NCI-H1930 (cell line): ENCODE results near the gene LRPAP1.

ENCODE experiments used
- DNase-seq, 2 experiments: peaks; one replicate each; lab custom pipeline; 2025; lab: John Stamatoyannopoulos, UW

LRPAP1 gene

DNA sequence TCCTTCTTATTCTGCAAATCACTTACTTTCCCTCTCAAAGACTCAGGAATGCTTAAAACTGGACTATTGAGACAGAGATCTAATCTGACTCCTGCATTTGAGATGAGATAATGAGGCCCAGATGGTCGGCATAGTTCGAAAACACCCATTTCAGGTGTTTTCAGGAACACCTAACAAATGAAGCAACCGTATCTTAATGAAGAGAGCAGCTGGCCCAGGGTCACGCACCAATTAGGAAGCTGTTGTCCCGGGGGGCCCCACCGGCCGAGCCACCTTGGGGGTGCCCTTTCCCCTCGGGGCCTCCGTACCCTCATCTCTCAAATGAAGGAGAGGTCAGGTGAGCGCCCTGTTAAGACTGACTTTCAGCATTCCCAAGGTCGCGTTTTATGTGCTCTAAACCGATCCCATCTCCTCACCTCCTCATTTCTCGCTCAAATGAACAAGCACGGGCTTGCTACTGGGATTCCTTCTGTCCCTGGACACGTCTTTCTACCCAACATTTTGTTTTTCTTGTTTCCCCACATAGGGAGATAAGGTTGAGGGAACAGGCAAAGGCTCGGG, 824 bp downstream of the LRPAP1 start:
- DNase-seq, result no peak

GRCh38 chr4:3530663-3531254, 1.5 kb downstream of the LRPAP1 start:
- DNase-seq, result no peak

DNA sequence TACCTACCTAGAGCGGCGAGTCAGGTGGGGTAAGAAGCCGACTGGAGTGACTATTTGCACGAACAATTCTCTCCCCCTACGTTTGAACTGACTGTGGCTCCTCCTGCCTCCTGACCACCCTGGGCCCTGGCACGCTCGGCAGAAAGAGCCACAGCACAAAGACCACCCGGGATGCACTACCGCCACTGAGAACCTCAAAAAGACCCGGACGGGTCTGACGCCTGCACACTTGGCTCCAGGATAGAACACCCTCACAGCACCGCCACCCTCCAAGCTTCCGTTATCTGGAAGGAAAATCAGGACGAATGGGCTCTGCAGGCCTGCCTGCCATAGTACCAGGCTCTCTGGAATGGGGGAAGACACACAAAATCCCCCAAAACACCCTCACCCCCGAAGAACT, 2.2 kb downstream of the LRPAP1 start:
- DNase-seq, result no peak

GRCh38 chr4:3529363-3529762, 2.9 kb downstream of the LRPAP1 start:
- no peak for DNase-seq

DNA sequence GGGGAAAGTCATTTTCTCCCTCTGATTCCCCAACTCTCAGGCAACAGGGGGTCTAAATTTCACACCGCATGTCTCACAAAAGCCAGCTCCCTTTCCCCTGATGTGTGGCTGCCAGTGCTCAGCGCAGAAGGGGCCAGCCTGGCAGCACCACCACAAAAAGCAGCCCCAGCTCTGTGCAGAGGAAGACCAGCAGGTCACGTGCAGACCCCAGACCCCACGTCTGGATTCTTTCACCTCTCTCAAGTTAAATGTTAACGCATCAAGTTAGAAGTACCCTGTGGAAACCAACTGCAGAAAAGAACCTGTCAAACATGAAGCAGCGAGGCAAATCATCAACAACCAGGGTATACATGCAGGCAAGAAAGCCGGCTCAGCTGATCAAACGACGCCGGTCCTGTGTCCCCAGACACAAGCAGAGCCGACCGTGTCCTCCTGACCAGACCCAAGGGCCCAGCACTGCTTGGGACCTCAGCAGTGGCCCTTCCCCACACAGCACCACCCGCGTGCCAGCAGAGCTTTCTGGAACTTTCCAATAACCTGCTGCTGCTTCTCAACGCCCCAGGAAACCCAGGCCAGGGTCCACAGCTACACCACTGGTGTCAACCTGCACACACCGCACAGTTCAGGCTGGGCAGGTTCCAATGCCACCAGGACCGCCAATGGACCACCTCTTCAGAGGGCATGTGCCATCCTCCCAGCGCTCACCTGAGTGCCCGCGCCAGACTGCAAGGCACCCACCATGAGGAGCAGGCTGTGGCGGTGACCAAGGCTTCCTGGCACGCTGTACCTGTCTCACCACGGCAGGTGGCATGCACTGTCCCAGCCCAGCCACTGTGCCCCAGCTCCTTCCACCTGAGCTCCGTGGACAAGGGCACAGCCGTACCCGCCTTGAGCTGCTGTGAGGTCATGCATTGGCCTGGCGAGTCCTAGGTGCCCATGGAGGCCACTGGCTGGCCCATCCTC, 4.0 kb downstream of the LRPAP1 start:
- DNase-seq, result no peak

DNA sequence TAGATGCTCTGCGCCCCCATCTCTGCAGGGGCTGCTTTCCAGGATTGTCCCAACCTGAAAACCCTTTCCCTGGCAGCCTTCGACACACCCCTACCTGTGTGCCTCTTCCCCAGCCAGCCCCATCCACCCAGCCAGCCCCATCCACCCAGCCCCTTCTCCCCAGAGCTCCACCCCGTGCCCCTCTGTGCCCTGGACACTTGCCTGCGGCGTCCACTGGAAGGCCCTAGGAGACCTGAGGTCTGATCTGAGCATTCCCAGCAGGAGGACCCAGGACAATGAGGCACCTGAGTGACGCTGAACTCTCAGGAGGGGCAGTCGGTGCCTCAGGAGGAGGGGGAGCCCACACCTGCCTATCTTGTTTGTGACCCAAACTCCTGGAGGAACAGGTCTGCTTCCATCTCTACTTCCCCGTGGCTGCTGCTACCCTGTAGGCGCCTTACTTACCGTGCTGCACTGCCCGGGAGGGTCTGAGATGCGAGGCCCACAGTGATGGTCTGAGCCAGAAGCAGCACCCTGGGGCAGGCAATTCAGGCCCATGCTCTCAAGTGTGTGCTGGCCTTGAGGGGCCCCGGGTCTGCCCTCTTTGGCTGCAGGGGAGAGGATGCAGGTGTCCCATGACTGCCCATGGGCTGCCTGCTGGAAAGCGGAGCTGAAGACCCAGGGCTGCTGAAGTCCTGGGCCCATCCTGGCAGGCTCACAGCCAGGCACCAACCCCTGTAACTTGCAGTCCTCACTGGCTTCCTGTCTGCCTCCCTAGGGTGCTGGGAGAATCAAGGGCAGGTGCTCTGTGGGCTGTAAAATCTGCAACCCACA, 4.9 kb downstream of the LRPAP1 start:
- no peak for DNase-seq

DNA sequence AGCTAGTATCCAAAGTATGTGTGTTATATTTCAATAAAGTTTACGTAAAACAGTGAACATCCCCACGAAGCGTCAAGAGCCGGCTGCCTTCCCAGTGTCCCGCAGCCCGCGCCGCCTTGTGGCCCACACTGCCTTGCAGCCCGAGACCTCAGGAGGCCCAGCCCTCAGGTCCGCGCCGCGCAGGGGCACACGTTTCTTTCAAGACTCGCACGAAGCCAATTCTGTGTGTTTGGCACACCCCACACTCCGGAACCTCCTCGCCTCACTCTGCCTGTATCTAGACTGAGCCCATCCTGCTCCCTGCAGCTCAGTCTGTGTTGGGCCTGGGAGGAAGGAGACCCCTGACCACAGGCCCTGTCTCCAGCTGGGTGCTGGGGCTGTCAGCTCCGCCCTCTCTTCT, 5.8 kb downstream of the LRPAP1 start:
- no peak for DNase-seq

DNA sequence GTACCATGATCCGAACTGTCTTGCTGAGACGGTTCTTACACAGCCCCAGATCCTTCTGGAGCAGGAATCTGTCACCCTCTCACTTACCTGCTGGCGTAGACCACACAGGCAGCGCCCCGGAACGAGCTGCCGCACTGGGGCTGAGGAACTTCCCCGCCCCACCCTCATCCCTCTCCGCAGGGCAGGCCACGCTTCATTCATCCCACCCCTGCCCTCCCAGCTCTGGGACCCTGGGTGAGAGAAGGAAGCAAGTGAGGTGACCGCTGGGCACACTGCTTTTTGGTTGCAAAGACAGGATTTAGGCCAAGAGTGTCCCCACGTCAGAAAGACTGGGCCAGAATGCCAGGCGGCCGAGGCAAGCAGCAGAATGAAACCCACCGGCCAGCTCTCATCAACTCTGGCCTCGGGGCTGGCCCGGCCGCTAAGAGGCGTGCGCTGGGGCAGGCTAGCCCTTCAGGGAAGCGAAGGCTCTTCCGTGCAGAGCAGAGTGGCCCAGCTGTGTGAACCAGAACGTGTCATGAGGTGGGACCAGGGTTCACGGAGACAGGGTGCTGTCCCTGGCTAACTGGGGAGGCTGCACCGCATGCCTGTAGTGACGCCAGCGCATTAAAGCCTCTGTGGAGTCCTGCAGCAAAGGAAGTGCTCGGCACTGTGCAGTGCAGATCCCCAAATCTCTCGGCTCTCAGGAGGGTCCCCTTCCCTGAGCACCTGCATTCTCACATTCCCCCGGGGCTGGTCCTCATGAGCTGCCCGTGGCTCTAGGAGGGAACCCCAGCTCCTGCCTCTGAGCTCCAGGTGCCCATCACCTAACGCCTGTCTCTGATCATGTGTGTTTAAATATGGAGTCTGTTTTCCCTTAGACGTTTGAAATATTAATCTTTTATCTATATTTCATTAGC, 6.4 kb downstream of the LRPAP1 start:
- no peak for DNase-seq

GRCh38 chr4:3524920-3525319, 7.3 kb downstream of the LRPAP1 start:
- no peak for DNase-seq

- no peak for DNase-seq
Observed at GRCh38 chr4:3524349-3524748, 7.9 kb downstream of the LRPAP1 start.

- no peak for DNase-seq
Observed at GRCh38 chr4:3523628-3524221, 8.5 kb downstream of the LRPAP1 start.

DNA sequence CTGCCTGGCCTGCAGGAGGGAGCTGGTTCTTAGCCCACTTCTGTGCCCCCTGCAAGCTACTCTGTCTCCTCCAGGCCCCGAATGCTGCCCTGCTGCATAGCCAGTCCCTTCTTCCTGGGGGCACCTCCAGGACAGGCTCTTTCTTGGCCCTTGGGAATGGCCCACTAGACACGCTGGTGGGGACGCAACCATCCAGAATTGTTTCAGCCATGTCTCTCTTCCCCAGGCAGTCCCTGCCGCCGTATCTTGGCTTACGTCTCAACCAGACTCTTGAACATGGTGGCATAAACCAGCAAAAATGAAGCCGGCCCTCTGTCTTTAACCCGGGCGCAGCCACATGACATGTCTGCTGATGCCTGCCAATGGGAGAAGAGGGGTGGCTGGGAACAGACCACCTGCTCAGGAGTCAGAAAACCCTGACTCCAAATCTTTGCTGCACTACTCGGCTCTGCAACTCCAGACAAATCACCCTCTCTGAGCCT, 9.0 kb downstream of the LRPAP1 start:
- no peak for DNase-seq

DNA sequence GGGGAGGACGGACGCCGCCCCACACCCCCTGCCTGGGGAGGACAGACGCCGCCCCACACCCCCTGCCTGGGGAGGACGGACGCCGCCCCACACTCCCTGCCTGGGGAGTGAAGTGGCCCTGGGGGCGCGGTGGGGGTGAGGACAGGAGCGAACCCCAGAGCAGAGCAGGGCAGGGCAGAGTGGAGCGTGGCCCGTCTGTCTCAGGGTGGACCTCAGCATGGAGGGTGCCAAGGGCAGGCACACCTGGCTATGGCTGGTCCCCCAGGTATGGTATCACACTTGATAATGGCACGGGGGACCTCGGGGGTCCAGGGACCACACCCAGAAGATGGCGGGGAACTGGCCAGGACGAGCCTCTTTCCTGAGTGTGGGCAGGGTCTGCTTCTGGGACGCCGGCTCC, 9.6 kb downstream of the LRPAP1 start:
- no peak for DNase-seq

- no peak for DNase-seq
Observed at GRCh38 chr4:3522326-3522640, 9.9 kb downstream of the LRPAP1 start.

DNA sequence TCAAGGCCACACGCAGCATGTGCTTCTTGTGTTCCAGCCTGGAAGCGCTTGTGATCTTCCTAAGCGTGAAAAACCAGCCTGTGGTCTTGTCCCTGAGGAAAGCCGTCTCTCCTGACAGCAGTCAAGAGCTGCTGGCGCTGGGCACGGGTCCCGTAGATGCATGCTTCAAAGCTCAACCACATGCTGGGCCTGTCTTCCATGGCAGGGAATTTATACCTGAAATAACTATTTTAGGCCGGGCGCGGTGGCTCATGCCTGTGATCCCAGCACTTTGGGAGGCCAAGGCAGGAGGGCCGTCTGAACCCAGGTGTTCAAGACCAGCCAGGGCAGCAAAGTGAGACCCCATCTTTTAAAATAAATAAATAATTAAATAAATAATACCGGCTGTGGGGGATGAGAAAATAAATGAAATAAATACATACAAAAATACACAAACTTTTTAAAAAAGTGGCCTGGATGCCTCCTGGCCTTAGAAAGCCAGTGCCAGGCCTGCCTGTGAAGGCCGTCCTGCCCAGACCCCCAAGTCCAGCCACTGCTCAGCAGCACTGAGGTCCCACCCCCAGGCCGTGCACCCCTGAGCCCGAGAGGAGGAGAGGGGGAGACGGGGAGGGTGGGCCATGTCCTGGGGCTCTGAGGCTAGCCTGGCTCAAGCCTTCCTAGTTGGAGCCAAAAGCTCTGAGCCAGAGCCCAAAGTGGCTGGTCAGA, 10.4 kb downstream of the LRPAP1 start:
- DNase-seq, result no peak

- no peak for DNase-seq
Observed at GRCh38 chr4:3520796-3521600, 11.2 kb downstream of the LRPAP1 start.

GRCh38 chr4:3520276-3520675, 11.9 kb downstream of the LRPAP1 start:
- no peak for DNase-seq

DNA sequence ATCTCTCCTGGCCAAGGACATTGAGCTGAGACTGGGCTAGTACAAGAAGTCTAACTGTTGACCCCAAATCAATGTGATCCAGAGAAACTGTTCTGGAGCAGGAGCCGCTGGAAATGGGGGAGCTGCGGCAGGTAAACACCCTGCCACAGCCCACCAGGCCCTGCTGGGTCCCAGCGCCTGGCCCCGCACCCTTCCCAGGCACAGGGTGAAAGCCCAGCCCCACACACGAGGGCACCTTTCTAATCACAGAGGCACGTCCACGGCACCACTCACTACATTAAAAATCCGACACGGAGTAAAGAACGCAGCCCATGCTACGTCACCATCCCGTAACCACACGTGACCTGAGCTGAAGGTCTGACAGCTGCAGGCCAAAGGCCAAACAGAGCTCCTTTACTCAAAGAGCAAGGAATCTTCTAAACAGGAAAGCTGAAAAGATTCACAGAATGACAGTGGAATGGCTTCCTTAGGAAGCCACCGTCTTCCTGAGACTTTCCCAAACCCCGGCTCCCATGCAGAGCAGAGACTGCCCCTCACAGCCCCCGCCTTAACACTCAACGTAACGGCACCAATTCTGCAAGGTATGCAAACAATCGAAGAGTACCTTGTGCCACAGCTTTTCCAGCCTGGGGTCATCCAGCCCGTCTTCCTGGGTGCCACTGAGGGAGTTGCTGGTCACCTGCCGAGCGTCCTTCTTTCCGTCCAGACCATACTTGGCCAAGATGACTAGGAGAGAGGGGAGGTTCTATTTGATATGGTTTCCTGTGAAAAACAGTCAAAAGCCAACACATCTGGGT, 12.6 kb downstream of the LRPAP1 start:
- no peak for DNase-seq

GRCh38 chr4:3518941-3519340, 13.3 kb downstream of the LRPAP1 start:
- no peak for DNase-seq
